LNCaP clone FGC (cell line): ENCODE measurements around the gene LRRC8D.

Experiments
- DNase-seq: peaks from one replicate; pipeline ENCODE4 v3.0.0-alpha.2; 2011; ENCODE audit warnings: low read depth
- H3K4me3 ChIP-seq: 2 replicates; pipeline ENCODE4 v1.5.1; 2011; ENCODE audit warnings: mild to moderate bottlenecking, low read depth, low read length, control low read depth
- TF ChIP-seq, protein P1 (sequence below): IDR thresholded peaks from 2 replicates; pipeline ENCODE4 v1.5.1; 2012; ENCODE audit warnings: mild to moderate bottlenecking; ENCODE audit not compliant: control insufficient read depth, insufficient read depth; ENCODE audit errors: extremely low read depth

The LRRC8D gene

DNA sequence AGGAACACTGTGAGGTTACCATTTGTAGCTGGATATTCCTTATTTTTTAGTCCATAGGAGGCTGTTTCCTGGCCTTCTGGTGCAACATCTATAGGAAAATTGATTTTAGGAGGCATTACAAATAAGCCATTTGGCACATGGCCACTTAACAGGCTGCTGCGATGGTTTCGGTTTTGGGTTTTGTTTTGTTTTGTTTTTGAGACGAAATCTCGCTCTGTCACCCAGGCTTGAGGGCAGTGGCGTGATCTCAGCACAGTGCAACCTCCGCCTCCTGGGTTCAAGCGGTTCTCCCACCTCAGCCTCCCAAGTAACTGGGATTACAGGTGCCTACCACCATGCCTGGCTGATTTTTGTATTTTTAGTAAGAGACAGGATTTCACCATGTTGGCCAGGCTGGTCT, 20.1 kb upstream of the LRRC8D start:
- TF ChIP-seq, protein P1, sequence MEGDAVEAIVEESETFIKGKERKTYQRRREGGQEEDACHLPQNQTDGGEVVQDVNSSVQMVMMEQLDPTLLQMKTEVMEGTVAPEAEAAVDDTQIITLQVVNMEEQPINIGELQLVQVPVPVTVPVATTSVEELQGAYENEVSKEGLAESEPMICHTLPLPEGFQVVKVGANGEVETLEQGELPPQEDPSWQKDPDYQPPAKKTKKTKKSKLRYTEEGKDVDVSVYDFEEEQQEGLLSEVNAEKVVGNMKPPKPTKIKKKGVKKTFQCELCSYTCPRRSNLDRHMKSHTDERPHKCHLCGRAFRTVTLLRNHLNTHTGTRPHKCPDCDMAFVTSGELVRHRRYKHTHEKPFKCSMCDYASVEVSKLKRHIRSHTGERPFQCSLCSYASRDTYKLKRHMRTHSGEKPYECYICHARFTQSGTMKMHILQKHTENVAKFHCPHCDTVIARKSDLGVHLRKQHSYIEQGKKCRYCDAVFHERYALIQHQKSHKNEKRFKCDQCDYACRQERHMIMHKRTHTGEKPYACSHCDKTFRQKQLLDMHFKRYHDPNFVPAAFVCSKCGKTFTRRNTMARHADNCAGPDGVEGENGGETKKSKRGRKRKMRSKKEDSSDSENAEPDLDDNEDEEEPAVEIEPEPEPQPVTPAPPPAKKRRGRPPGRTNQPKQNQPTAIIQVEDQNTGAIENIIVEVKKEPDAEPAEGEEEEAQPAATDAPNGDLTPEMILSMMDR, result no peak
- DNase-seq, result no peak
- H3K4me3 ChIP-seq, result no peak overlapping the region

DNA sequence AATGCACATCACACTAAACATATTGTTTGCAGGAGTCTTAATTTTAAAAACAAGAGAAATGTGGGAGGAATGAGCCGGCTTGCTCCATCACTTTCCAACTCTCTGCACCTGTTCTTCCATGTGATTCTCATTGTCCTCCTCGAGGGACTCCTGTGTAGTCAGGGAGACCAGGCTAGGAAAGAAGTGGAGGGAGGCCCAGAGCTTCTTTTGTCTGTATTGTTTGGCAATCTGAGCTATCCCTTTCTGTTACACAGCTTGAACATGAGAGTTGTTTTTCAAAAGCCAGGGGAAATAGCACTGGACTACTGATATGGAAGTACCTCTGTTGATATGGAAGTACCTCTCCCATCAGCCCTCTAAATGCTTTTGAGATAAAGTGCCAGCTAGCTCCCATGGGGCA, 18.8 kb upstream of the LRRC8D start:
- H3K4me3 ChIP-seq, result no peak overlapping the region
- TF ChIP-seq, protein P1, result no peak
- no peak for DNase-seq

- DNase-seq, result no peak
- H3K4me3 ChIP-seq, result no peak overlapping the region
- TF ChIP-seq, protein P1, result no peak
These were observed 18.0 kb upstream of the LRRC8D start for GRCh38 chr1:89802841-89803240.

- TF ChIP-seq, protein P1, result peak; percentile 96
- peak; percentile 52 for DNase-seq
- H3K4me3 ChIP-seq, result no peak overlapping the region
These were observed 16.1 kb upstream of the LRRC8D start for GRCh38 chr1:89804642-89805237.

GRCh38 chr1:89806616-89807015, 14.2 kb upstream of the LRRC8D start:
- no peak overlapping the region for H3K4me3 ChIP-seq

DNA sequence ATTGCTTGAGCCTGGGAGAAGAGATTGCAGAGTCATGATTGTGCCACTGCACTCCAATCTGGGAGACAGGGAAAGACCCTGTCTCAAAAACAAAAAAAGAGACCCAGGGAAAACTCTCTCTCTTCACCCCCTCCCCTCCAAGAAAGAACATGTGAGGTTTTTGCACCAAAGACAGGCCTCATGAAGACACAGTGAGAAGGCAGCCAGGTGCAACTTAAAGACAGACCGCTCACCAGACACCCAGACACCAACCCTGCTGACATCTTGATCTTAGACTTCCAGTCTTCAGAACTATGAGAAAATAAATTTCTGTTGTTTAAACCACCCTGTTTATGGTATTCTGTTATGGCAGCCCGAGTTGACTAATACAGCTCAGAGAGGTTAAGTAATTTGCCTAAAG, 13.3 kb upstream of the LRRC8D start:
- no peak for DNase-seq
- TF ChIP-seq, protein P1, result no peak
- no peak overlapping the region for H3K4me3 ChIP-seq

More at GRCh38 chr1:89806616-89807015, 14.2 kb upstream of the LRRC8D start:
- TF ChIP-seq, protein P1, result no peak
- DNase-seq, result no peak

DNA sequence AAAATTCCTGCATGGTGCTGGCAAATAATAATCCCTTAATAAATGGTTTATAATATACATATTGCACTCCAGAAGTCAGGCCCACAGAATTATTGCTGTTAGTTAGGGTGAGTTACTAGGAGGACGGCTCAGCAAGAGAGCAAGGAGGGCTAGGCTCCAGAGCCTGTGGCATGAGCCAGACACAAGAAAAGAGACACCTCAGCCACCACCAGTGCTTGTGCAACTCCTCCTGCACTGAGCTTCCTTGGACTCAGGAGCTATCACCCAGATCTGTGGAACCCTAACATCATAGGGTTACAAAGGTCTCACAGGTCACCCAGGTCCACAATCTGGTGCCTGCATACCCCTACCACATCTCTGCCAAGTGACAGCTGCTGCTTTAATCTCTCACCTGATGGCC, 12.8 kb upstream of the LRRC8D start:
- no peak overlapping the region for H3K4me3 ChIP-seq
- DNase-seq, result no peak
- TF ChIP-seq, protein P1, result no peak
